Glutamatergic neuron (in vitro differentiated cells): ENCODE measurements around the gene DTNBP1. TPM values are rescaled to one million over a fixed set of nuclear protein-coding genes. Genes with fewer than 3 reads are reported as not detected.

Experiments
- DNase-seq: peaks from one replicate; pipeline ENCODE4 v3.0.0; 2022
- H3K27ac Mint-ChIP-seq: one replicate; pipeline ENCODE4 v1.8.0; 2020; ENCODE audit warnings: mild to moderate bottlenecking, mixed read lengths, inconsistent platforms; ENCODE audit not compliant: unreplicated experiment
- H3K27me3 Mint-ChIP-seq: one replicate; pipeline ENCODE4 v1.8.0; 2020; ENCODE audit warnings: mild to moderate bottlenecking, moderate library complexity, mixed read lengths, inconsistent platforms; ENCODE audit not compliant: unreplicated experiment
- H3K36me3 Mint-ChIP-seq: one replicate; pipeline ENCODE4 v1.8.0; 2020; ENCODE audit warnings: mild to moderate bottlenecking, mixed read lengths, inconsistent platforms; ENCODE audit not compliant: unreplicated experiment
- H3K4me1 Mint-ChIP-seq: one replicate; pipeline ENCODE4 v1.8.0; 2020; ENCODE audit warnings: mild to moderate bottlenecking, low read depth, mixed read lengths, inconsistent platforms; ENCODE audit not compliant: unreplicated experiment
- H3K4me3 Mint-ChIP-seq: one replicate; pipeline ENCODE4 v1.8.0; 2020; ENCODE audit warnings: mild to moderate bottlenecking, mixed read lengths, inconsistent platforms; ENCODE audit not compliant: unreplicated experiment
- H3K9me3 Mint-ChIP-seq: one replicate; pipeline ENCODE4 v1.8.0; 2020; ENCODE audit warnings: mild to moderate bottlenecking, moderate library complexity, mixed read lengths, inconsistent platforms; ENCODE audit not compliant: unreplicated experiment
- total RNA-seq: library from RNA; stranded (reverse); fragmentation: NEBNext Ultra II Directional; extraction: Animal tissue kit (Norgen Biotek cat#: 25700); gene quantifications from one replicate; pipeline ENCODE4 v1.2.1, GENCODE V29; 2021; ENCODE audit not compliant: unreplicated experiment
- TF ChIP-seq, protein P1 (sequence below): fragments of 200-600 bp; sonication (generic); IDR thresholded peaks from one replicate; pipeline ENCODE4 v1.5.0; 2021; ENCODE audit not compliant: partially characterized antibody, unreplicated experiment

Gene DTNBP1
- total RNA-seq, 1 donor from 2014 or later: 13.2 TPM

DNA sequence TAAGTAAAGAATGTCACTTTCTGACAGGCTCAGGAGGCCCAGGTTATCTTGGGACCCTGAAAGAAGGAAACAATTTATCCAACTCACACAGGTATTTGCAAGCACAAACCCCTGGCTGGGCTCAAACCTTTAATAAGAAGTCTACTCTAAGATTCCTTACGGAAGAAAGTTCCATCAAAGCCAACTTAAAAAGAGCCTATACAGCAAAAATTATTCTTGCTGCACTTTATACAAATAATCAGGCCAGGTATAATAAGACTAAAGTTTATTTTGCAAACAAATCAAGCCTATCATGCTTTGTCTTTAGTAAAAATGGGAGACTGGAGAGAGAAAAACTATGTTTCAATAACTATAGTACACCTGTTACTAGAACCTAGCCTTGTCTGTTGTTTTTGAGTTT, 102.1 kb downstream of the DTNBP1 start:
- no peak overlapping the region for H3K27ac Mint-ChIP-seq
- H3K9me3 Mint-ChIP-seq: peaks cover 2% of the 10 kb centered on the region
- no peaks in the 10 kb centered on the region for H3K36me3 Mint-ChIP-seq
- no peak overlapping the region for H3K4me3 Mint-ChIP-seq
- DNase-seq: no peak
- no peaks in the 10 kb centered on the region for H3K4me1 Mint-ChIP-seq
- TF ChIP-seq, protein P1, sequence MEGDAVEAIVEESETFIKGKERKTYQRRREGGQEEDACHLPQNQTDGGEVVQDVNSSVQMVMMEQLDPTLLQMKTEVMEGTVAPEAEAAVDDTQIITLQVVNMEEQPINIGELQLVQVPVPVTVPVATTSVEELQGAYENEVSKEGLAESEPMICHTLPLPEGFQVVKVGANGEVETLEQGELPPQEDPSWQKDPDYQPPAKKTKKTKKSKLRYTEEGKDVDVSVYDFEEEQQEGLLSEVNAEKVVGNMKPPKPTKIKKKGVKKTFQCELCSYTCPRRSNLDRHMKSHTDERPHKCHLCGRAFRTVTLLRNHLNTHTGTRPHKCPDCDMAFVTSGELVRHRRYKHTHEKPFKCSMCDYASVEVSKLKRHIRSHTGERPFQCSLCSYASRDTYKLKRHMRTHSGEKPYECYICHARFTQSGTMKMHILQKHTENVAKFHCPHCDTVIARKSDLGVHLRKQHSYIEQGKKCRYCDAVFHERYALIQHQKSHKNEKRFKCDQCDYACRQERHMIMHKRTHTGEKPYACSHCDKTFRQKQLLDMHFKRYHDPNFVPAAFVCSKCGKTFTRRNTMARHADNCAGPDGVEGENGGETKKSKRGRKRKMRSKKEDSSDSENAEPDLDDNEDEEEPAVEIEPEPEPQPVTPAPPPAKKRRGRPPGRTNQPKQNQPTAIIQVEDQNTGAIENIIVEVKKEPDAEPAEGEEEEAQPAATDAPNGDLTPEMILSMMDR: no peak
- peaks cover 2% of the 10 kb centered on the region for H3K27me3 Mint-ChIP-seq

DNA sequence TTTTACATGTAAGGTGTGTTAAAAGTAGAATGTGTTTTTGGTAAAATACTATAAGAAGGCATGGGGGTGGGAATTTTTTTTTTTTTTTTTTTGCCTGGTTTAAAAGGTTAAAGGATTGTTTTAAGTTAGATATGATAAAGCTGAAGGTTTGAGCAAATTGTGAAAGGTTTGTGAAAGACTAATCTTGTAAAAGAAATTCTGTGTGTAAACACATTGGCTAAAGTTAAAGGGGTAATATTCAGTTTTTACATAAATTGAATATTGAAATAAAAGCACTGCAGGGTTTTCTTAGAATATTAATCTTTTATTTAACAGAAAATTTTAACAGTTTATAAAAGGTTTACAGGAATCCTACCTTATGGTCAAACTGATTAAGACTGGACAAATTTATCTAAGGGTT, 105.7 kb downstream of the DTNBP1 start:
- H3K27ac Mint-ChIP-seq: no peak overlapping the region
- H3K4me3 Mint-ChIP-seq: no peak overlapping the region
- no peaks in the 10 kb centered on the region for H3K36me3 Mint-ChIP-seq
- DNase-seq: no peak
- H3K4me1 Mint-ChIP-seq: peaks cover 8% of the 10 kb centered on the region
- H3K27me3 Mint-ChIP-seq: peaks cover 2% of the 10 kb centered on the region
- H3K9me3 Mint-ChIP-seq: no peaks in the 10 kb centered on the region
- TF ChIP-seq, protein P1: no peak

DNA sequence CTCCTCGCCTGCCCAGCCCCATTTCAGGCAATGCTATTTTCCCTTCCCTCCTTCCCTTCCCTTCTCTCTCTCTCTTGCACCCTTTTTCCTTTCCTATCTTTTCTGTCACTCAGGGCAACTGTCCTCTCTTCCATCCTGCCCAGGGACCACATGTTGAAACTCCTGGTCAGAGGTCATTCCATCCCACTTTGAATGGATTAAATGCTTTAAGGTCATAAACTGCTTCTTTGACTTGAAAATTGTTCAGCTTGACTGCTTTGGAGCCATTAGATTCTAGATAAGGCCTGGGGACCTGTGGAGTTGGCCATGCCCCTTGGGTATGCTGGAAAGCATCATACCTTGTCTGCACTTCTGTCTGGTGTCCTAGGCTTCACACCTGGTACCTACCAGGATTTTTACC, 106.1 kb downstream of the DTNBP1 start:
- Mint-ChIP-seq H3K4me3 (no peak overlapping the region), H3K27me3 (peaks cover 2% of the 10 kb centered on the region), H3K9me3 (no peaks in the 10 kb centered on the region), H3K36me3 (no peaks in the 10 kb centered on the region), H3K27ac (no peak overlapping the region), H3K4me1 (peaks cover 8% of the 10 kb centered on the region)
- TF ChIP-seq, protein P1: no peak
- no peak for DNase-seq

DNA sequence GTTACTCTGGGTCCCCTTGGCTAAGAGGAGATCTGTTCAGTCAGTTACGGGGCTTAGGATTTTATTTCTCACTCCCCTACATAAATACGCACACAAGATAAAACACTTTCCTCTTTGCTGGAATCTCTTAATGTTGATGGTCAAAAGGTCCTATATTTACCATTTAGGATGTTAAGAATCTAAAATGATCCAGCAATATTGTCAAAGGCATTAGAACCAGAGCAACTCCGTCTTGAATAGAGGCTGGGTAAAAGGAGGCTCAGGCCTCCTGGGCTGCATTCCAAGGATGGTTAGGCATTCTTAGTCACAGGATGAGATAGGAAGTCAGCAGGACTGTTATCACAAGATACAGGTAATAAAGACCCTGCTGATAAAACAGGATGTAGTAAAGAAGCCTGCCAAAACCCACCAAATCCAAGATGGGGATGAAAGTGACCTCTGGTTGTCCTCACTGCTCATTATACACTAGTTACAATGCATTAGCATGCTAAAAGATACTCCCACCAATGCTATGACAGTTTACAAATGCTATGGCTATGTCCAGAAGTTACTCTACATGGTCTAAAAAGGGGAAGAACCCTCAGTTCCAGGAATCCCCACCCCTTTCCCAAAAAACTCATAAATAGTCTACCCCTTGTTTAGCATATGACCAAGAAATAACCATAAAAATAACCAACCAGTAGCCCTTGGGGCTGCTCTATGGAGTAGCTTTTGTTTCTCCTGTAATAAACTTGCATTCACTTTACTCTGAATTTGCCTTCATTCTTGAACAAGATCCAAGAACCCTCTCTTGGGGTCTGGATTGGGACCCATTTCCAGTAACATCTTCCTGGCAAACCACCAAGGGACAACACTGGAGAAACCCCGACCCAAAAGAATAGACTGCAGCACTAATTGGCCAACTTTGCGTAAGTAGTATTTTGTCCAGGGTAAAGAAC, 107.5 kb downstream of the DTNBP1 start:
- TF ChIP-seq, protein P1: no peak
- DNase-seq: no peak
- Mint-ChIP-seq H3K4me1 (peaks cover 10% of the 10 kb centered on the region), H3K9me3 (no peaks in the 10 kb centered on the region), H3K27ac (no peak overlapping the region), H3K27me3 (peaks cover 2% of the 10 kb centered on the region), H3K36me3 (no peaks in the 10 kb centered on the region), H3K4me3 (no peak overlapping the region)

DNA sequence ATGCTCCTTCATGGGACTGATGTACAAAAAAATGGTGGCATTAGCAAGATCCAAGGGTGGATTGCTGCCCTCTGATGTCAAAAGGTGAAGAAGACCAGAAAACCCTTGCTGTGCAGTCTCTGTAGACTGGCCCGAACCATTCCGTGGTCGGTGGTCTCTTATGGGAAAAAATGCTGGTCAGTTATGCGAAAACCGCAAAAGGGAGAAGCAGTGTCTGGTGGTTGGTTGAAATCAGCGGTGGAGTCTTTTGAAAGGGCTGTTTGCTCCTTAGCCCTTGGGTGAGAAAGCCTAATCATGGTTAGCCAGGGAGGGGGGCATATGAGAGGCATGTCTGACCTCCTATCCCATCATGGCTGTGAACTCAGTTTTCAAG, 108.1 kb downstream of the DTNBP1 start:
- TF ChIP-seq, protein P1: no peak
- Mint-ChIP-seq H3K27me3 (peaks cover 2% of the 10 kb centered on the region), H3K4me3 (no peak overlapping the region), H3K27ac (no peak overlapping the region), H3K36me3 (no peaks in the 10 kb centered on the region), H3K9me3 (no peaks in the 10 kb centered on the region), H3K4me1 (peaks cover 10% of the 10 kb centered on the region)
- DNase-seq: no peak
